Esophagus squamous epithelium (tissue), 4 donors: ENCODE data around the gene SCAMP3.

ENCODE experiments used
- CTCF ChIP-seq, 6 experiments: fragments of 450-650 bp in 4 of 6; fragments of 200-600 bp in 2 of 6; sonication (generic) in 2 of 6; IDR thresholded peaks; one replicate each; pipeline ENCODE4 v1.5.1; 2016 to 2019; ENCODE audit warnings: antibody characterized with exemption in 6 of 6, mild to moderate bottlenecking in 4 of 6, moderate library complexity in 4 of 6
- POLR2A ChIP-seq, 4 donors: fragments of 450-650 bp; IDR thresholded peaks; one replicate each; pipeline ENCODE4 v1.6.1; 2017; ENCODE audit warnings: antibody characterized with exemption in 4 of 4, mild to moderate bottlenecking in 4 of 4, moderate library complexity in 3 of 4

- TF ChIP-seq CTCF (IDR thresholded peaks at IDR 0.05) (no peak), POLR2A (IDR thresholded peaks at IDR 0.05) (no peak)
Measured at GRCh38 chr1:155254228-155254713, 7.9 kb downstream of the SCAMP3 start.
